ENCODE measurements around the gene RPL29. TPM values are rescaled to one million over a fixed set of nuclear protein-coding genes. Genes with fewer than 3 reads are reported as not detected.

Gene RPL29
- total and polyA plus RNA-seq, 2 of the 4 experiments (the other 2 are of a cell fraction), result 2,081 to 2,126 TPM

DNA sequence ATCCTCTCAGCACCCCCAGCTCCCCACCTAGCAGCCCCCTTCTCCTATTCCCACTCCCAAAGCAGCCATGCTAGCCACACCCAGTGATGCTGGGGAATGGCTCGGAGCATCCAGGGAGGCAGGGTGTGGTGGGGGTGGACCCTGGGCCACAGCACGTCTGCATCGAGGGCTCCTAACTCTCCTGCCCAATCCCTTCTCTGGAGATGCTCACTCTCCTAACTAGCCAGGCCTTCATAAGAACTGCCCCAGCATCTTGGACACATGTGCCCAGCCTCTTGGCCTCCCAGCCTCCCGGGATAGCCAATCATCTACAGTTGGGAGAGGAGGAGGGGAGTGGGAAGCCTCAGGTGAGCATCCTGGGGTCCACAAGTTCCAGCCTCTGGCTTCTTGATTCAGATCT lies 31.2 kb downstream of the RPL29 start:
- Histone ChIP-seq H3K4ac (ENCODE audit: low read depth, low read length) (no peak overlapping the region), H3K4me1 (ENCODE audit: control insufficient read depth, insufficient read depth, low read length) (peaks cover 28% of the 10 kb centered on the region), H2BK5ac (ENCODE audit: low read depth, low read length, poor library complexity, severe bottlenecking) (no peak overlapping the region), H3K36me3 (ENCODE audit: control insufficient read depth, insufficient read depth, low read length) (peaks cover 13% of the 10 kb centered on the region), H3K79me1 (ENCODE audit: low read depth in 1 of 2, low read length in 2 of 2) (peaks cover 36 to 68% of the 10 kb centered on the region in 2 experiments), H3K4me2 (ENCODE audit: low read depth, low read length) (no peak overlapping the region), H2BK20ac (ENCODE audit: low read depth, low read length) (no peak overlapping the region), H2AK9ac (replicated peaks; ENCODE audit: low read depth, low read length, poor library complexity) (no peak overlapping the region), H3K9me1 (ENCODE audit: insufficient read depth, low read length) (peaks cover 19% of the 10 kb centered on the region), H3K9me3 (ENCODE audit: control insufficient read depth, insufficient read depth, low read length) (no peaks in the 10 kb centered on the region), H3K56ac (ENCODE audit: extremely low read depth, insufficient read depth, low read length) (no peak overlapping the region), H2AFZ (replicated peaks; ENCODE audit: low read length, poor library complexity) (no peak overlapping the region), H3K4me3 (ENCODE audit: insufficient read depth, low read depth, low read length) (no peak overlapping the region), H3K14ac (replicated peaks; ENCODE audit: low read depth, low read length) (no peak overlapping the region; the same call in 1 of the 2 replicates), H3K9ac (ENCODE audit: low read depth, low read length) (no peak overlapping the region), H2BK120ac (ENCODE audit: low read depth, low read length) (no peak overlapping the region), H3K23ac (ENCODE audit: low read depth, low read length) (no peak overlapping the region), H3K18ac (ENCODE audit: low read depth, low read length) (no peak overlapping the region), H3K27me3 (ENCODE audit: control insufficient read depth, insufficient read depth, low read length) (no peaks in the 10 kb centered on the region), H2BK15ac (ENCODE audit: low read depth, low read length) (no peak overlapping the region), H2AK5ac (ENCODE audit: low read depth, low read length) (no peak overlapping the region), H4K20me1 (ENCODE audit: insufficient read depth, low read length) (peaks cover 16% of the 10 kb centered on the region), H4K8ac (ENCODE audit: low read depth in 2 of 2, low read length in 2 of 2) (no peak overlapping the region), H4K91ac (ENCODE audit: insufficient read depth, low read depth, low read length) (no peak overlapping the region), H3K27ac (ENCODE audit: insufficient read depth, low read length) (no peak overlapping the region), H4K5ac (ENCODE audit: low read depth, low read length) (no peak overlapping the region)
- WGBS, 2 experiments (ENCODE audit: extremely low coverage in 2 of 2, insufficient read length in 1 of 2), result no CpG with 5 or more reads among the region's 4 CpGs
- no peak for DNase-seq
- BruUV-seq (replicated peaks), result no TSS peak
- intact Hi-C loops (cut with micrococcal nuclease) (no loop called here), in situ Hi-C loops (cut with MboI; ENCODE audit: low sequenced_read_pairs) (loop anchor here (25.0 kb wide), 1 partner anchor 1627 kb away; the partner anchor contains the start of genes RASSF1, TUSC2 and ZMYND10), dilution Hi-C loops (cut with HindIII; ENCODE audit: low sequenced_read_pairs, unreplicated experiment) (no loop called here)
- ChIA-PET CTCF (no interaction called here), POLR2A (ENCODE audit: unreplicated experiment) (no interaction called here)
- no peak for ATAC-seq (ENCODE audit: low read depth)
- TF ChIP-seq BHLHE40 (IDR thresholded peaks at IDR 0.05; ENCODE audit: low read depth, low read length) (no peak), CTCF (conservative IDR thresholded peaks at IDR 0.05; ENCODE audit: low read depth, low read length) (no peak), POLR2A (IDR thresholded peaks at IDR 0.05; ENCODE audit: low read depth, low read length) (no peak), RFX5 (IDR thresholded peaks at IDR 0.05; ENCODE audit: low read depth, low read length) (no peak), USF2 (IDR thresholded peaks at IDR 0.05; ENCODE audit: low read depth, low read length) (no peak), CHD1 (IDR thresholded peaks at IDR 0.05; ENCODE audit: low read depth, low read length) (no peak), CEBPB (IDR thresholded peaks at IDR 0.05; ENCODE audit: low read depth, low read length) (no peak), FOS (IDR thresholded peaks at IDR 0.05; ENCODE audit: low read depth, low read length) (no peak), ELK1 (IDR thresholded peaks at IDR 0.05; ENCODE audit: borderline replicate concordance, low read depth, low read length) (no peak), NFE2L2 (IDR thresholded peaks at IDR 0.05; ENCODE audit: low read depth, low read length) (no peak), MAZ (IDR thresholded peaks at IDR 0.05; ENCODE audit: borderline replicate concordance, low read depth, low read length) (no peak), RCOR1 (IDR thresholded peaks at IDR 0.05; ENCODE audit: insufficient replicate concordance, low read length) (no peak), MAFK (IDR thresholded peaks at IDR 0.05; ENCODE audit: low read depth, low read length) (no peak), MXI1 (IDR thresholded peaks at IDR 0.05; ENCODE audit: borderline replicate concordance, low read depth, low read length) (no peak), SMC3 (IDR thresholded peaks at IDR 0.05; ENCODE audit: low read depth, low read length) (no peak), RAD21 (IDR thresholded peaks at IDR 0.05; ENCODE audit: low read length) (no peak)

Measured in IMR-90 (cell line).